Ecto neural progenitor cell (in vitro differentiated cells): ENCODE results near the gene KRTAP4-9.
"Not testable (repeated sequence)": the region's sequence is repeated elsewhere in the genome, so short reads cannot be mapped to it uniquely, and the experiment has no call there.

ENCODE experiments used
- DNase-seq: peaks from one replicate; pipeline ENCODE4 v3.0.0-alpha.2; 2018; ENCODE audit warnings: low spot score

The KRTAP4-9 gene

GRCh38 chr17:41131979-41132378 lies 26.8 kb downstream of the KRTAP4-9 start:
- no peak for DNase-seq

- no peak for DNase-seq
Observed at GRCh38 chr17:41133880-41134735, 28.9 kb downstream of the KRTAP4-9 start.

GRCh38 chr17:41139865-41140264 lies 34.7 kb downstream of the KRTAP4-9 start:
- DNase-seq = not testable (repeated sequence)

GRCh38 chr17:41140360-41141131 lies 35.4 kb downstream of the KRTAP4-9 start, which contains the start of gene KRTAP4-6:
KRTAP4-6 (minus strand) TSS chr17:41140544; CDS start chr17:41140487, 57 bp downstream.
- DNase-seq = no peak

GRCh38 chr17:41141361-41141760 lies 36.2 kb downstream of the KRTAP4-9 start:
- DNase-seq = no peak

- no peak for DNase-seq
Observed at GRCh38 chr17:41144846-41145245, 39.7 kb downstream of the KRTAP4-9 start.

- no peak for DNase-seq
Observed at GRCh38 chr17:41145261-41145660, 40.1 kb downstream of the KRTAP4-9 start.

- no peak for DNase-seq
Observed at GRCh38 chr17:41147531-41148204, 42.5 kb downstream of the KRTAP4-9 start.

- DNase-seq = not testable (repeated sequence)
Observed at GRCh38 chr17:41148971-41149651, 43.9 kb downstream of the KRTAP4-9 start.

- no peak for DNase-seq
Observed at GRCh38 chr17:41149652-41149985, 44.4 kb downstream of the KRTAP4-9 start, which contains the start of gene KRTAP4-5. KRTAP4-5 (minus strand) TSS chr17:41149825; CDS start chr17:41149767, 58 bp downstream.

GRCh38 chr17:41150026-41150425 lies 44.8 kb downstream of the KRTAP4-9 start:
- DNase-seq = no peak

GRCh38 chr17:41151525-41151924 lies 46.3 kb downstream of the KRTAP4-9 start:
- no peak for DNase-seq

- no peak for DNase-seq
Observed at GRCh38 chr17:41153856-41154255, 48.7 kb downstream of the KRTAP4-9 start.
